ENCODE measurements around the gene XRCC1. TPM values are rescaled to one million over a fixed set of nuclear protein-coding genes. Genes with fewer than 3 reads are reported as not detected.
"Not testable (repeated sequence)": the region's sequence is repeated elsewhere in the genome, so short reads cannot be mapped to it uniquely, and the experiment has no call there.

The XRCC1 gene
- total and polyA plus RNA-seq, 2 donors from 2014 or later, result 19.3 to 24.5 TPM

GRCh38 chr19:43606569-43607229 is 31.4 kb upstream of the XRCC1 start:
- no peaks in the 10 kb centered on the region for H3K4me1 ChIP-seq (ENCODE audit: control insufficient read depth in 2 of 3, insufficient read depth in 2 of 3, low read depth in 1 of 3, low read length in 3 of 3)
- intact Hi-C loops (cut with DNase I), result no loop called here
- H3K27me3 ChIP-seq (ENCODE audit: control insufficient read depth, insufficient read depth, low read length), result no peaks in the 10 kb centered on the region
- no peak overlapping the region for H3K9ac ChIP-seq (ENCODE audit: low read length in 3 of 3)
- H3K27ac ChIP-seq (ENCODE audit: low read depth in 2 of 2, low read length in 2 of 2), result no peak overlapping the region
- no peaks in the 10 kb centered on the region for H3K9me3 ChIP-seq (ENCODE audit: control insufficient read depth in 2 of 3, insufficient read depth in 1 of 3, low read length in 3 of 3)
- TF ChIP-seq, protein P1, sequence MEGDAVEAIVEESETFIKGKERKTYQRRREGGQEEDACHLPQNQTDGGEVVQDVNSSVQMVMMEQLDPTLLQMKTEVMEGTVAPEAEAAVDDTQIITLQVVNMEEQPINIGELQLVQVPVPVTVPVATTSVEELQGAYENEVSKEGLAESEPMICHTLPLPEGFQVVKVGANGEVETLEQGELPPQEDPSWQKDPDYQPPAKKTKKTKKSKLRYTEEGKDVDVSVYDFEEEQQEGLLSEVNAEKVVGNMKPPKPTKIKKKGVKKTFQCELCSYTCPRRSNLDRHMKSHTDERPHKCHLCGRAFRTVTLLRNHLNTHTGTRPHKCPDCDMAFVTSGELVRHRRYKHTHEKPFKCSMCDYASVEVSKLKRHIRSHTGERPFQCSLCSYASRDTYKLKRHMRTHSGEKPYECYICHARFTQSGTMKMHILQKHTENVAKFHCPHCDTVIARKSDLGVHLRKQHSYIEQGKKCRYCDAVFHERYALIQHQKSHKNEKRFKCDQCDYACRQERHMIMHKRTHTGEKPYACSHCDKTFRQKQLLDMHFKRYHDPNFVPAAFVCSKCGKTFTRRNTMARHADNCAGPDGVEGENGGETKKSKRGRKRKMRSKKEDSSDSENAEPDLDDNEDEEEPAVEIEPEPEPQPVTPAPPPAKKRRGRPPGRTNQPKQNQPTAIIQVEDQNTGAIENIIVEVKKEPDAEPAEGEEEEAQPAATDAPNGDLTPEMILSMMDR (IDR thresholded peaks at IDR 0.05; ENCODE audit: borderline replicate concordance, extremely low read depth, insufficient read depth), result no peak
- no peak for FAIRE-seq
- H3K4me3 ChIP-seq (ENCODE audit: low read length in 3 of 3), result no peak overlapping the region
- peaks cover 4 to 16% (median 4%) of the 10 kb centered on the region in 3 donors for H3K36me3 ChIP-seq (ENCODE audit: control insufficient read depth in 2 of 3, insufficient read depth in 3 of 3, low read length in 3 of 3)
- no peak for DNase-seq

- Histone ChIP-seq H3K36me3 (ENCODE audit: control insufficient read depth in 2 of 3, insufficient read depth in 3 of 3, low read length in 3 of 3) (peaks cover 4 to 14% (median 6%) of the 10 kb centered on the region in 3 donors), H3K4me3 (ENCODE audit: low read length in 3 of 3) (no peak overlapping the region), H3K9me3 (ENCODE audit: control insufficient read depth in 2 of 3, insufficient read depth in 1 of 3, low read length in 3 of 3) (no peaks in the 10 kb centered on the region), H3K27me3 (ENCODE audit: control insufficient read depth, insufficient read depth, low read length) (no peaks in the 10 kb centered on the region), H3K27ac (ENCODE audit: low read depth in 2 of 2, low read length in 2 of 2) (no peak overlapping the region), H3K4me1 (ENCODE audit: control insufficient read depth in 2 of 3, insufficient read depth in 2 of 3, low read depth in 1 of 3, low read length in 3 of 3) (no peaks in the 10 kb centered on the region), H3K9ac (ENCODE audit: low read length in 3 of 3) (no peak overlapping the region)
- DNase-seq, result no peak
- intact Hi-C loops (cut with DNase I), result no loop called here
- FAIRE-seq, result no peak
- TF ChIP-seq, protein P1 (IDR thresholded peaks at IDR 0.05; ENCODE audit: borderline replicate concordance, extremely low read depth, insufficient read depth), result no peak
Measured at GRCh38 chr19:43605875-43606568, 30.7 kb upstream of the XRCC1 start.

DNA sequence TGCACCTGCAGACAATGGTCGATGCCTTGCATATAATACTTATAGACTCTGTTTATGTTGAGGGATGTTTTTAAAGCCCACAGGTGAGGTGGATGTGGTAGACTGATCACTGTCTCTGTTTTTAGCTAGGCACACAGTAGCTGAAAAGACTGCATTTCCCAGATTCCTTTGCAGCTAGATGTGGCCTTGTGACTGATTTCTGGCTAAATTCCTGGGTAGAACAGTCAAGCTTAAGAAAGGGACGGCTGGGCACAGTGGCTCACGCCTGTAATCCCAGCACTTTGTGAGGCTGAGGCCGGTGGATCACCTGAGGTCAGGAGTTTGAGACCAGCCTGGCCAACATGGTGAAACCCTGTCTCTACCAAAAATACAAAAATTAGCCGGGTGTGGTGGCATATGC is 25.0 kb upstream of the XRCC1 start:
- intact Hi-C loops (cut with DNase I); H3K9me3 ChIP-seq (ENCODE audit: control insufficient read depth in 2 of 3, insufficient read depth in 1 of 3, low read length in 3 of 3); H3K27me3 ChIP-seq (ENCODE audit: control insufficient read depth, insufficient read depth, low read length); H3K4me3 ChIP-seq (ENCODE audit: low read length in 3 of 3); DNase-seq; H3K9ac ChIP-seq (ENCODE audit: low read length in 3 of 3); H3K36me3 ChIP-seq (ENCODE audit: control insufficient read depth in 2 of 3, insufficient read depth in 3 of 3, low read length in 3 of 3); FAIRE-seq; H3K27ac ChIP-seq (ENCODE audit: low read depth in 2 of 2, low read length in 2 of 2): not testable (repeated sequence)
- peaks cover 3 to 17% (median 17%) of the 10 kb centered on the region in 3 donors for H3K4me1 ChIP-seq (ENCODE audit: control insufficient read depth in 2 of 3, insufficient read depth in 2 of 3, low read depth in 1 of 3, low read length in 3 of 3)

DNA sequence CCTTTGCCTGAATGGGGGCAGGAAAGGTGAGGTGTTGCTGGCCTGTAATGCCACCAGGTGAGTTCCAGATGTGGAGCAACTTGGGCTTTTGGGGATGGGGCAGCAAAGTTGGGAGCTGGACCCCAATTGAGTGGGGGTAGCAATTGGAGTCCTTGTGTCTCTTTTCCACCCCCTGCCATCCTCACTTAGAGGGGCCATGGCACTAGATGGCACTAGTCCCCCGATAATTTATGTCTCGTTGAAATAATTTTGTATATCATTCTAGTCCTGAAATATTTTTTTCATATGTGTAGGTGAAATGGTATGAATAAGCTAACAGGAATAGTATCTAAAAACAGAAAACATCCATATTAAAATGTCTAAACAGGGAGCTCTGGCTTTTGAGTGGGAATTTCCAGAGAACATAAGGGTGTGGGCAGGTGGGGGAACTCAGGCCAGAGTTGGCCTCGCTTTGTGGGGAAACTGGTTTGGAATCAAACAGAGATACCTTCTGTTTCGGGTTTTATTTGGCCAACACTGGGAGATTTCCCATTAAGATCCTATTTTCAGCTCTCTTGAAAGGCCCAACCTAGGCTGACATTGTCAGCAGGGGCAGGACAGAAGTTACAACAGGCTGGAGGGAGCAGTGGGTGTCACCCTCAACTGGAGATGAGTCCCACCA is 24.4 kb upstream of the XRCC1 start:
- H3K27ac ChIP-seq (ENCODE audit: low read depth in 2 of 2, low read length in 2 of 2), result no peak overlapping the region
- intact Hi-C loops (cut with DNase I), result no loop called here

More for the DNA sequence above, 24.4 kb upstream of the XRCC1 start:
- TF ChIP-seq, protein P1 (IDR thresholded peaks at IDR 0.05; ENCODE audit: borderline replicate concordance, extremely low read depth, insufficient read depth), result no peak
- no peak overlapping the region for H3K4me3 ChIP-seq (ENCODE audit: low read length in 3 of 3)
- no peaks in the 10 kb centered on the region for H3K9me3 ChIP-seq (ENCODE audit: control insufficient read depth in 2 of 3, insufficient read depth in 1 of 3, low read length in 3 of 3)
- peaks cover 2 to 4% (median 4%) of the 10 kb centered on the region in 3 donors for H3K36me3 ChIP-seq (ENCODE audit: control insufficient read depth in 2 of 3, insufficient read depth in 3 of 3, low read length in 3 of 3)
- H3K4me1 ChIP-seq (ENCODE audit: control insufficient read depth in 2 of 3, insufficient read depth in 2 of 3, low read depth in 1 of 3, low read length in 3 of 3), result peaks cover 3 to 21% (median 17%) of the 10 kb centered on the region in 3 donors
- DNase-seq (no peak), FAIRE-seq (no peak)
- no peak overlapping the region for H3K9ac ChIP-seq (ENCODE audit: low read length in 3 of 3)
- no peaks in the 10 kb centered on the region for H3K27me3 ChIP-seq (ENCODE audit: control insufficient read depth, insufficient read depth, low read length)

Data from kidney (tissue), 14 donors.